GM12873 (cell line): ENCODE results near the gene LMO1.

Experiments used
- TF ChIP-seq, protein P1 (sequence below): IDR thresholded peaks from 2 replicates; pipeline ENCODE4 v1.5.1; 2012; ENCODE audit warnings: low read depth, mild to moderate bottlenecking, moderate library complexity, low read length, control low read depth; ENCODE audit not compliant: insufficient read depth; ENCODE audit errors: missing control alignments

The LMO1 gene

GRCh38 chr11:8257003-8257664, 6.5 kb downstream of the LMO1 start:
- TF ChIP-seq, protein P1, sequence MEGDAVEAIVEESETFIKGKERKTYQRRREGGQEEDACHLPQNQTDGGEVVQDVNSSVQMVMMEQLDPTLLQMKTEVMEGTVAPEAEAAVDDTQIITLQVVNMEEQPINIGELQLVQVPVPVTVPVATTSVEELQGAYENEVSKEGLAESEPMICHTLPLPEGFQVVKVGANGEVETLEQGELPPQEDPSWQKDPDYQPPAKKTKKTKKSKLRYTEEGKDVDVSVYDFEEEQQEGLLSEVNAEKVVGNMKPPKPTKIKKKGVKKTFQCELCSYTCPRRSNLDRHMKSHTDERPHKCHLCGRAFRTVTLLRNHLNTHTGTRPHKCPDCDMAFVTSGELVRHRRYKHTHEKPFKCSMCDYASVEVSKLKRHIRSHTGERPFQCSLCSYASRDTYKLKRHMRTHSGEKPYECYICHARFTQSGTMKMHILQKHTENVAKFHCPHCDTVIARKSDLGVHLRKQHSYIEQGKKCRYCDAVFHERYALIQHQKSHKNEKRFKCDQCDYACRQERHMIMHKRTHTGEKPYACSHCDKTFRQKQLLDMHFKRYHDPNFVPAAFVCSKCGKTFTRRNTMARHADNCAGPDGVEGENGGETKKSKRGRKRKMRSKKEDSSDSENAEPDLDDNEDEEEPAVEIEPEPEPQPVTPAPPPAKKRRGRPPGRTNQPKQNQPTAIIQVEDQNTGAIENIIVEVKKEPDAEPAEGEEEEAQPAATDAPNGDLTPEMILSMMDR, result no peak

- TF ChIP-seq, protein P1, result no peak
Measured at GRCh38 chr11:8256271-8257002, 7.2 kb downstream of the LMO1 start.

GRCh38 chr11:8253566-8253965, 10.1 kb downstream of the LMO1 start:
- TF ChIP-seq, protein P1, result no peak

DNA sequence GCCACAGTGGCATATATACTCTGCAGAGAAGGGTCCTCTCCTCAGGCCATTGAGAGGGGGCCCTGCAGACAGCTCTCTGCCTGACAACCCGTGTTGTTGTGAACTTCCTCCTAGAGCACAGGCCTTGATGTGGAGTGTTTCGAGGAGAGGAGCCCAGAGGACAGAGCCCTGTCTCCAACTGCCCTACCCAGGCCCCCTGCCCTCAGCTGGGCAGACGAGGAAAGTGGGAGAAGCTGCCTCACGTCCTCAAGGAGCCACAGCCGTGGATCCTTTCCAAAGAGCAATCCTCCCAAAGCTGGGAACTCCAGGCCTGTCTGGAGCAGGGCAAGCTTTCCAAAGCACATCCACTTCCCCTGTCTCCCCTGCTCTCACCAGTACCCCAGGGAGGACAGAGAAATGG, 10.7 kb downstream of the LMO1 start:
- TF ChIP-seq, protein P1, result no peak

GRCh38 chr11:8252388-8252787, 11.3 kb downstream of the LMO1 start:
- TF ChIP-seq, protein P1, result no peak

DNA sequence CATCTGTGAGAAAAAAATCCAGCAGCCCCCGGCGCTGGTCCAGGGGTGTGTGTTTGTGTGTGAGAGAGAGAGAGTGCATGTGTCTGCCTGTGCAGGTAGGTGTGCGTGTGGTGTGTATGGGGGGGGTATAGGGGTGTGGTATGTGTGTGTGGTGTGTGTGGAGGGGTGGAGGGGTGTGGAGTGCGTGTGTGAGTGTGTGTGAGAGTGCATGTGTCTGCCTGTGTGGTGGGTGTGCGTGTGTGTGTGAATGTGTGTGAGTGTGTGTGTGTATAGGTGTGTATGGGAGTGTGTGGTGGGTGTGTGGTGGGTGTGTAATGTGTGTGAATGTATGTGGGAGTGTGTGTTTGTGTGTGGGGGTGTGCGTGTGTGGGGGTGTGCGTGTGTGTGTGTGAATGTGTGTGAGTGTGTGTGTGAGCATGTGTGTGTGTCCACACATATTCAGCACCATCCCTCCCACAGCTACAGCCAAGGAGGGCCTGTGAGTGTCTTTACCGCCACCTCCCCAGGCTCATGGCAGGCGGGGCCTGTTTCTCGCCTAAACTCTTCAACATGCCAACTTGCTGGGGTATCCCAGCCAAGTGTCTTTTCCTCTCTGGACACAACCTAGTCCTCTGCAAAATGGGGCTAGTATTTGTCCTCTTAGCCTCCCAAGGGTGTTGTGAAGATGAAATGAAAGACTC, 11.9 kb downstream of the LMO1 start:
- TF ChIP-seq, protein P1, result no peak

DNA sequence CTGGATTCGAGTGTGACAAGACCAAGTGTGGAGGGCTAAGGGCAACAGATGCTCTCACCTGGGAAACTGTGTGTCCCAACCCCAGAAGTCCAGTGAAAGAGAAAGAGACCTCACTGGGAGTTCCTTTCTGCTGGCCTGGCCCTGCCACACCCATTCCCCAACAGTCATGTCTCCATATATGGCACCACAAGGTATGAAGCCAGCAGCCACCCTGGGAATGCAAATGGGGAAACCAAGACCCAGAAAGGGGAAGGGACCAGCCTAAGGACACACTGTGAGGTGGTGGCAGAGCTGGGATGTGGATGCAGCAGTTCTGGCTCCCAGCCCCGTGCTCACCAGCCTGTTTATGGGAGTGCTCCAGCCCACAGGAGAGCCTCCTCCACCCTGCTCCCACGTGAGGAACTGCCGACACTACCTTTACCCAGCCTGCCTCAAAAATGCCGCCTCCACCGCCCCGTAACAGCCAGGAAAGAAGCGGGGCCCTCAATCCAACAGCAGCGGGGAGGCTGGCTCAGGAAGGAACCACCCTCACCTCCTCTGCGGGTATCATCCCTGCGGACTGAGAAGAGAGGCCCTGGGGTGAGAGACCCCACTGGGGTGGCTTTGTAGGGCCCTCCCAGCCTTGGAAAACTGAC, 12.6 kb downstream of the LMO1 start:
- TF ChIP-seq, protein P1, result no peak
